IPS-18a (cell line): ENCODE results near the gene RUNX3.
"Not testable (repeated sequence)": the region's sequence is repeated elsewhere in the genome, so short reads cannot be mapped to it uniquely, and the experiment has no call there.

Experiments
- H3K27ac ChIP-seq: one replicate; pipeline ENCODE4 v1.5.1; 2013; ENCODE audit warnings: low read length
- H3K27me3 ChIP-seq: one replicate; pipeline ENCODE4 v1.6.1; 2013; ENCODE audit warnings: mild to moderate bottlenecking, low read length; ENCODE audit not compliant: control insufficient read depth, insufficient read depth
- H3K36me3 ChIP-seq: one replicate; pipeline ENCODE4 v1.6.1; 2013; ENCODE audit warnings: low read depth, low read length; ENCODE audit not compliant: control insufficient read depth
- H3K4me1 ChIP-seq: one replicate; pipeline ENCODE4 v1.6.1; 2013; ENCODE audit warnings: low read depth, low read length; ENCODE audit not compliant: control insufficient read depth
- H3K4me3 ChIP-seq: one replicate; pipeline ENCODE4 v1.5.1; 2013; ENCODE audit warnings: low read length
- H3K9ac ChIP-seq: one replicate; pipeline ENCODE4 v1.6.1; 2013; ENCODE audit warnings: mild to moderate bottlenecking, low read length, moderate library complexity
- H3K9me3 ChIP-seq: one replicate; pipeline ENCODE4 v1.6.1; 2013; ENCODE audit warnings: low read depth, low read length; ENCODE audit not compliant: control insufficient read depth

RUNX3 gene

GRCh38 chr1:24930260-24931145 lies at the start of gene RUNX3:
RUNX3 (minus strand) TSS chr1:24930276; CDS start chr1:24929868, 408 bp downstream.
- Histone ChIP-seq H3K36me3 (no peaks in the 10 kb centered on the region), H3K4me3 (peak within 1 kb of the TSS; percentile 49), H3K9ac (no peak within 1 kb of the TSS), H3K4me1 (peaks cover 47% of the 10 kb centered on the region), H3K9me3 (no peaks in the 10 kb centered on the region), H3K27ac (no peak within 1 kb of the TSS), H3K27me3 (peaks cover 96% of the 10 kb centered on the region)

GRCh38 chr1:24979232-24979631 lies 49.2 kb upstream of the RUNX3 start:
- not testable (repeated sequence) for H3K4me3 ChIP-seq
- H3K9me3 ChIP-seq: peaks cover 13% of the 10 kb centered on the region

DNA sequence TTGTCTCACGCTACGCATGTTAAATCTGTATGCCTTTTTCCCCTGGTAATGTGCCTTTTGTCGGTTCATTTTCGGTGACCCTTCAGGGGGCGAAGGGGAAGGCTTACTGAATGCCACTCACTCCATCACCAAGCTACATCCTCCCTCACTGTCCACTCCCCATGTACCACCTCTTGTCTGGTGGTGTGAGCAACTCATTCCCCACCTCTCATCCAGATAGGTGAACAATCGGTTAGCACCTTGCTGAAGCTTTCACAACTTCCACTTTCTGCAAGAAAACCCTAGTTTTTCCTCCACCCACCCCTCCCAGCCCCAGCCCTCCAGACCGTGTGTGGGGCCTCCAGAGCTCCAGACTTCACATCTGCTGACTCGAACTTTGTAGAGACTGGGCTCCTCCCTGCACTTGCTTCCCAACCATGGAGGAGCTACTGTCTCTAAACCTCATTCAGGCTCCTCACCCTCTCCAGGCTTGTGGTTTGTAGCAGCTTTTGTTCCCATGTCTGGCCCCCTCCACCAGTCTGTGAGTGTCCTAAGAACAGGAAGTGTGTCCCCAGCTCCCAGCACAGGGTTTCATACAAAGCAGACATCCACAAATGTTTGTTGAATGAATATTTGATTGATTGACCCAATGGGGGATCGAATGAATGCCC lies 48.4 kb upstream of the RUNX3 start:
- H3K4me3 ChIP-seq: no peak overlapping the region
- no peak overlapping the region for H3K9ac ChIP-seq
- no peaks in the 10 kb centered on the region for H3K4me1 ChIP-seq
- no peaks in the 10 kb centered on the region for H3K36me3 ChIP-seq
- no peak overlapping the region for H3K27ac ChIP-seq
- no peaks in the 10 kb centered on the region for H3K27me3 ChIP-seq
- H3K9me3 ChIP-seq: peaks cover 13% of the 10 kb centered on the region

More at GRCh38 chr1:24979232-24979631, 49.2 kb upstream of the RUNX3 start:
- H3K9ac ChIP-seq, H3K27ac ChIP-seq, H3K36me3 ChIP-seq, H3K27me3 ChIP-seq, H3K4me1 ChIP-seq: not testable (repeated sequence)

DNA sequence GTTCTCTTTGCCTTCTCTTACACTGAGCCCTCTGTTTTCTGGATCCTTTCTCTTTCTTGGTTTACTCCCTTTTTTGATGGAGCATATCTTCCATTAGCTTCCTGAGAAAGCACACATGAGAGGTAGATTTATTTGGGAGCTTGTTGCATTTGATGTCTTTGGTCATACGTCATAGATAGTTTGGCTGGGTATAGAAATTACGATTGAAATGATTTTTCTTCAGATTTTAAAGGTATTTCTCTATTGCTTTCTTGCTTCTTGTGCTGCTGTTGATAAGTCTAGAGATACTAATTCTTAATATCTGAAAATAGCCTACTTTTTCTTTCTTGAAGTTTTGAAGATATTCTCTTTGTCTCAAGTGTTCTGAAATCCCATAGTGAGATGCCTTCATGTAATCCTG lies 45.3 kb upstream of the RUNX3 start:
- Histone ChIP-seq H3K27me3 (no peaks in the 10 kb centered on the region), H3K4me1 (peaks cover 10% of the 10 kb centered on the region)

DNA sequence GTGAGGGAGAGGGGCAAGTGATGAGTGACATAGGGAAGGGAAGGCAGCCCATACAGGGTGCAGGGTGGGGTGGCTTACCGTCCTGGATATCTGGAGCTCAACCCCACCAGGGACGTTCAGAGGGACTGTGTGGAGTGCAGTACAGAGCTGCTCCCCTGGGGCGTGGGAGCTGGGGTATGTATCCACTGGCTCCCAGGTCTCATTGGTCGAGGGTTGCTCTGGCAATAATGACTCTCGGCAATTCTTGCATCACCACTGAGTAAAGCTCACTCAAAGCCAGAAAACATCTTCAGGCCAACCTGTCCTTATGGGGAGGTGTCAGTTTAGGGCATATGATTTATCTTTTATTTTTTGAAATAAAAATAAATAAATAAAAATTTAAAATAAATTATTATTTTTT lies 43.2 kb upstream of the RUNX3 start:
- H3K4me3 ChIP-seq: no peak overlapping the region
- H3K36me3 ChIP-seq: no peaks in the 10 kb centered on the region
- peaks cover 13% of the 10 kb centered on the region for H3K9me3 ChIP-seq
- H3K4me1 ChIP-seq: peaks cover 10% of the 10 kb centered on the region
- no peak overlapping the region for H3K9ac ChIP-seq
- H3K27ac ChIP-seq: no peak overlapping the region
- no peaks in the 10 kb centered on the region for H3K27me3 ChIP-seq

More for the DNA sequence above, 45.3 kb upstream of the RUNX3 start:
- Histone ChIP-seq H3K9ac (no peak overlapping the region), H3K9me3 (peaks cover 13% of the 10 kb centered on the region), H3K4me3 (no peak overlapping the region), H3K36me3 (no peaks in the 10 kb centered on the region), H3K27ac (no peak overlapping the region)

GRCh38 chr1:24972915-24973242 lies 42.8 kb upstream of the RUNX3 start:
- H3K9ac ChIP-seq: no peak overlapping the region
- H3K4me3 ChIP-seq: no peak overlapping the region
- peaks cover 10% of the 10 kb centered on the region for H3K4me1 ChIP-seq
- H3K27me3 ChIP-seq: no peaks in the 10 kb centered on the region
- H3K9me3 ChIP-seq: peaks cover 13% of the 10 kb centered on the region
- H3K27ac ChIP-seq: no peak overlapping the region
- no peaks in the 10 kb centered on the region for H3K36me3 ChIP-seq

DNA sequence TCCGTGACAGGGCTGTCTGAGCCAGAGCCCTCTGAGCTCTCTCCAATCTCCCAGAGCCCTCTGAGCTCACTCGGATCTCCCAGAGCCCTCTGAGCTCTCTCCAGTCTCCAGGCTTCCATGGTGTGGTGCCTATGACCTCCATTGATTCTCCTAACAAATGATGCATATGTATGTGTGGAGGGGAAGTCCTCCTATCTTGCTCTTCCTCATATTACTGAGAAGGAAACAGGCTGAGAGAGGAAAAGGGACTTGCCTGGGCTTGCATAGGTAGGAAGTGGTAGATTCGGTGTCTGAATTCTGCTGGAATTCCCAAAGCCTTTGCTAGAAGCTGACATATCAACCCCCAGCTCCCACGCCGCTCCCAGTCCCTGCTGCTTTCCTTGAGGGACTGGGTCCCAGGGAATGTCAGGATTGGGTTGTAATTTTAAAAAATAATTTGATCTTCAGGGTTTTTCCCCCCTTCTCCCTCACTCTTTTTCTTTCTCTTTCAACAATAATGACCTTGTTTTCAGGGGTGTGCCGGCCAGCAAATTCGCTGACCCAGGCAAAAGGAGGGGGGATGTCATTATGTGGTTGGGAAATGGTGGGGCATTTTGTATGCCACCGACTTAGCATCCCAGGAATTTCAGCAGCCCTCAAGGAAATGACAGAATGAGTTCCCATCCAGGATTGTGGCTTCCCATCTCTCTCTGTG lies 42.3 kb upstream of the RUNX3 start:
- Histone ChIP-seq H3K36me3 (no peaks in the 10 kb centered on the region), H3K9ac (no peak overlapping the region), H3K9me3 (peaks cover 13% of the 10 kb centered on the region), H3K4me3 (no peak overlapping the region), H3K27ac (no peak overlapping the region), H3K4me1 (peaks cover 10% of the 10 kb centered on the region), H3K27me3 (no peaks in the 10 kb centered on the region)

- Histone ChIP-seq H3K9me3 (peaks cover 9% of the 10 kb centered on the region), H3K4me3 (no peak overlapping the region), H3K27ac (no peak overlapping the region), H3K9ac (no peak overlapping the region), H3K4me1 (peaks cover 10% of the 10 kb centered on the region), H3K36me3 (no peaks in the 10 kb centered on the region), H3K27me3 (no peaks in the 10 kb centered on the region)
Measured at GRCh38 chr1:24970926-24971875, 41.1 kb upstream of the RUNX3 start.

GRCh38 chr1:24970399-24970753 lies 40.3 kb upstream of the RUNX3 start:
- Histone ChIP-seq H3K4me1 (peaks cover 10% of the 10 kb centered on the region), H3K9ac (no peak overlapping the region), H3K27me3 (no peaks in the 10 kb centered on the region), H3K27ac (no peak overlapping the region), H3K36me3 (no peaks in the 10 kb centered on the region), H3K9me3 (peaks cover 5% of the 10 kb centered on the region), H3K4me3 (no peak overlapping the region)

DNA sequence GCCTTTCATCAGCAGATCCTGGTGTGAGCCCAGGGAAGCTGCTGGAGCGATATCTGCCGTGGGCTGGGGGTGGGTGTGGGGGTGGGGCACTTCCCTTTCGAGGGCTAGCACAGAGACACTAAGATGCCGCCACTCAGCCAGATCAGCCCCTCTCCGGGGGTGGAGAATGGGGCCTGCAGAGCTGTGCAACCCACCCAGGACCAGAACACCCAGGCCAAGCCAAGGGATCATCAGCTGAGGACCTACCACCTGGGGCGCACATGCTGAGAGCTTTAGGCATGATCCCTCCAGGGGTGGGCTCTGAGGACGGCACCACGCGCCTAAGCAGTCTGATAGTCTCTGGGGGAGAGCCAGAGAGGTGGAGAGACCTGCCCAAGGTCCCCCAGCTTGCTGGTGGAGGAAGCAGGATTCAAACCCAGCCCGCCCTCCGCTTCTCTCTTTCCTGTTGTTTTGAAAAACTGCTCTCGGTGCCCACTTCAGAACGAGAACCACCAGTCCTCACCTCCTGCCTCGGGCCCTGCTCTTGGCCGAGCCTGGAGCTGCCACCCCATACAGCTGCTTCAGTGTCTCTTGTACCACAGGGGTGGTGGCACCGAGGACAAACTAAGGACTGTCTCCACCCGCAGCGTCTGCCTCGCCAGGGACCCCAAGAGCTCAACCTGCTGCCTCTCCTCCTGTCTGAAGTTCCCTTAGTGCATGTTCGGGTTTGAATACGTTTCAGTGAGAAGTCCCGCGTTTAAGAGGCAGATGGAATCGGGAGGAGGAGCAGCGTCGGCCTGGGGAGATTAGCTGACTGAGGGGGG lies 39.7 kb upstream of the RUNX3 start:
- Histone ChIP-seq H3K9ac (no peak overlapping the region), H3K27me3 (no peaks in the 10 kb centered on the region), H3K4me3 (no peak overlapping the region), H3K4me1 (peaks cover 10% of the 10 kb centered on the region), H3K9me3 (no peaks in the 10 kb centered on the region), H3K27ac (no peak overlapping the region), H3K36me3 (no peaks in the 10 kb centered on the region)
